Measurements from ENCODE around the gene HAND1.

- TF ChIP-seq POLR2A (IDR thresholded peaks at IDR 0.05) (no peak), CTCF (IDR thresholded peaks at IDR 0.05) (no peak)
Observed at GRCh38 chr5:154484393-154485095, 6.5 kb upstream of the HAND1 start.

All from testis (tissue), 2 donors.